D341Med (cell line): ENCODE measurements around the gene GRN.
"Not testable (repeated sequence)": the region's sequence is repeated elsewhere in the genome, so short reads cannot be mapped to it uniquely, and the experiment has no call there.

Source experiments
- DNase-seq: peaks from one replicate; pipeline ENCODE4 v3.0.0; 2012; ENCODE audit warnings: low spot score

GRN gene

GRCh38 chr17:44321246-44322120 lies 23.6 kb upstream of the GRN start:
- peak; percentile 22 for DNase-seq

- peak; percentile 22 for DNase-seq
These were observed 22.7 kb upstream of the GRN start for GRCh38 chr17:44322236-44322895.

GRCh38 chr17:44323359-44324091 lies 21.6 kb upstream of the GRN start:
- peak; percentile 40 for DNase-seq

GRCh38 chr17:44324092-44324570 lies 21.0 kb upstream of the GRN start:
- no peak for DNase-seq

GRCh38 chr17:44324571-44325275 lies 20.4 kb upstream of the GRN start, which contains the start of gene SLC25A39:
SLC25A39 (minus strand) TSS chr17:44324823; CDS start chr17:44323562, 1,261 bp downstream.
- peak; percentile 99 for DNase-seq

- peak; percentile 98 for DNase-seq
These were observed 18.1 kb upstream of the GRN start for GRCh38 chr17:44326861-44327444.

GRCh38 chr17:44327715-44328449 lies 17.2 kb upstream of the GRN start:
- DNase-seq, result peak; percentile 5

- DNase-seq, result not testable (repeated sequence)
These were observed 15.6 kb upstream of the GRN start for GRCh38 chr17:44329516-44329915.

- not testable (repeated sequence) for DNase-seq
These were observed 14.8 kb upstream of the GRN start for GRCh38 chr17:44330263-44330662.

GRCh38 chr17:44331249-44331760 lies 13.8 kb upstream of the GRN start:
- DNase-seq, result peak; percentile 82

- no peak for DNase-seq
These were observed 11.7 kb upstream of the GRN start for GRCh38 chr17:44333371-44333770.

- DNase-seq, result no peak
These were observed 10.8 kb upstream of the GRN start for GRCh38 chr17:44334315-44334714.

GRCh38 chr17:44334727-44335126 lies 10.4 kb upstream of the GRN start:
- DNase-seq, result no peak

GRCh38 chr17:44335564-44335963 lies 9.5 kb upstream of the GRN start:
- no peak for DNase-seq

- DNase-seq, result no peak
These were observed 9.1 kb upstream of the GRN start for GRCh38 chr17:44335968-44336367.

- no peak for DNase-seq
These were observed 6.4 kb upstream of the GRN start for GRCh38 chr17:44338702-44339101.

GRCh38 chr17:44340553-44340952 lies 4.5 kb upstream of the GRN start:
- DNase-seq, result not testable (repeated sequence)

- DNase-seq, result peak; percentile 25
These were observed 1.4 kb upstream of the GRN start for GRCh38 chr17:44343510-44344209.

- DNase-seq, result peak; percentile 81
These were observed 438 bp downstream of the GRN start for GRCh38 chr17:44345454-44346026.
